Stimulated activated CD4-positive, alpha-beta T cell treated with anti-CD3 and anti-CD28 coated beads, Interleukin-2, amount 100 ng/mL, for 4 hours (primary cell): ENCODE results near the gene ZNF716.
"Not testable (repeated sequence)": the region's sequence is repeated elsewhere in the genome, so short reads cannot be mapped to it uniquely, and the experiment has no call there.

Source experiments
- DNase-seq: peaks from one replicate; pipeline ENCODE4 v3.0.0-alpha.2; 2020; ENCODE audit warnings: low read depth

ZNF716 gene

DNA sequence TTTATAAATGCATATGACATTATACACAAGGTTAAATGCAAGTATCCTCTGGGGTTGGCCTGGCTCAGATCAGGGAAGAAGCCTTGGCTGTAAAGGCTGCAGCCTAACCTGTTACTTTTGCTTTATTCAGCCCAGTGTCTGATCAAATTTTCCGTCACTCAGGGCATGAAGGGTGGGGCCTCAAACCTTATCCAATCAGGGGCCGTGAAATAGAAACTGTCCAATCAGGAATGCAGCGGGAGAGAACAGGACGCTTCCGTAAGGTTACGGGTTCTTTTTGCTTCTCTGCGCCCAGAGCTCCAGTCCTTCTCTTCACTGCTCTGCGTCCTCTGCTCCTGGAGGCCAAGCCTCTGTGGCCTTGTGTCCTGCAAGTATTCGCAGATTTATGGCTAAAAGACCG, at the start of gene ZNF716:
TSS of gene ZNF716 (plus strand) at position 274 of the 400 bp plus-strand sequence. CDS start at position 386, 112 bp downstream.
- DNase-seq, result no peak

DNA sequence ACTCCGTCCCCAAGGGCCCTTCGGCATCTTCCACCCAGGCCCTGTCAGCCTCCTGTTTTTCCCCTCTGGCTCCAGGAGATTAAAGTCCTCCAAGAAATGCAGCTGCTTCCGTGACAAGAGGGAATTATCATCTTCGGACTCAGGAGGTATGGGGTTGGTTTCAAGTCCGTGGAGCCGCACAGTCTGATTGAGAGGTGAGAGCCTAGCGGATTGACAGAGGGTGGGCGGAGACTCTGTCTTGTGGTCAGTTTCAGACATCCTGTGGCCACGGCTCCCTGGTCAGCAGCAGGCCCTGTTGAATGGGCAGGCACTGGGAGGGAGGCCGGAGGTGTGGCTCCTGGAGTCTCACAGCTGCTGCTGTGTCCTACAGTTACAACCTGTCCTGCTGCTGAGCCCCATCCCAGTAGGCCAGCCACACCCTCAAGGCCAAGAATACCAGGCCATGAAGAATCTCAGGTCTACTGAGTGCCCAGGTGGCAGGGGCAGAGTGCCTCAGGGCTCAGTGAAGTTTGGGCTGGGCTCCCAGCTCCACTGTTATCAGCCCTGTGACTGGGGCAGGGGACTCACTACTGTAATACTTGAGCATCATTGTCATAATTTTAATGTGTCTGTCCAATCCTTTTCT, 49.3 kb upstream of the ZNF716 start:
- DNase-seq, result no peak

- DNase-seq, result not testable (repeated sequence)
Measured at GRCh38 chr7:57403051-57403450, 46.9 kb upstream of the ZNF716 start.

GRCh38 chr7:57403601-57404342, 46.2 kb upstream of the ZNF716 start:
- DNase-seq, result no peak

- no peak for DNase-seq
Measured at GRCh38 chr7:57404343-57404966, 45.5 kb upstream of the ZNF716 start.

DNA sequence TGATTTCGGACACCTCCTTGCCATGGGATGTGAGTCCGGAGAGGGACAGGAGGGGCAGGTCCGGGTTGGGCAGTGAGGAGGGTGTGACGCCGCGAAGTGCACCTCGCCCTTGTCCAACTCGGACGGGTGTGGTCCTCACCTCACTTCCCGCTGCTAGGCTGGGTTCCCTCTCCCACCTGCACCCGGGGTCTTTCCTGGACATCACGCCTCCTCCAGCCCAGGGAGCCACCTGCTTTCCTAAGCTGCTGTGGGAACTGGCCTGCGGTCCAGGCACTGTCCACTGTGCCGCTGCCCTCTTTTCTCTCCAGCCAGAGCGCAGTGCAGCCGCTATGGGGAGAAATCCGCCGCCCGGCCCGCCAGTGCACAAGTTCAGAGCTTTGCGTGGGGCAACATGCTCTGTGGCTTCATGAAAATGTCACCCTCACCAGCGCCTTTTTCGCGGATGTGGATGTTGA, 45.0 kb upstream of the ZNF716 start:
- no peak for DNase-seq

DNA sequence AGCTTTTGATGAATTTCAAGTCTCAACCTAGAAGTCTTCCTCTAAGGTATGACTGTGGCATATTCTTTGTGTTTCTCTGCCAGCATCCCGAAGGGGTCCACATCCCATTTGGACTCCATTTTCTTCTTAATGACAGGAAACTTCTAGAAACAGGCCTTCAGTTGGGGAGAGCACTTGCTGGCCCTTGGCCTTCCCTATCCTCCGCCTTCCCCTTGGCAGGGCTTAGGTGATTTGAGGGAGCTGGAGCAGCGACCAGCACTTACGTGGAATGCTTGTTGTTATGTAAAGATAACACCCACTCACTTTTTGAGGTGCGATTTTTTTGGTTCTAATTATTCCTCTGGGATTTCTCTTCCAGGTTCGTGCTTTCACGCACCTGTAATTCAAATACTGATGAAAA, 42.9 kb upstream of the ZNF716 start:
- no peak for DNase-seq

DNA sequence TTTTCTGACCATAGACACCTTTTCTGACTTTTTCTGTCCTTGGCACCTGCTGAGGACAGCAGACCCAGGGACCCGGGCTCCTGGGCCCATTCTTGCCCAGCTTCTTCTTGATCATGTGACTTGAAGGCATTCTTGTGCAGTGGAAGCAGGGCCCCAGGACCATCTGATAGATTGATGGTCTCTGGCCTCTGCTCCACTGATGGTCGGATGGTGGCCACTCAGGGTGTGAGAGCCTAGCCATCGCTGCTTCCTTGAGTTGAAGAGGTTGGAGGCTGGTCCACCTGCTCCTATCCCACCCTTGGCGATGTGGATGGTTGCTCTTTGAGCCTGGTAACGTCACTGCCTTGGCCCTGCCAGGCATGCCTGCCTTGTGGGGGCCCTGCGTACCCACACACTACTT, 37.8 kb upstream of the ZNF716 start:
- no peak for DNase-seq

- DNase-seq, result no peak
Measured at GRCh38 chr7:57412618-57413017, 37.4 kb upstream of the ZNF716 start.

- no peak for DNase-seq
Measured at GRCh38 chr7:57413529-57414398, 36.2 kb upstream of the ZNF716 start.

GRCh38 chr7:57414415-57414814, 35.6 kb upstream of the ZNF716 start:
- DNase-seq, result no peak

- DNase-seq, result no peak
Measured at GRCh38 chr7:57414852-57415251, 35.1 kb upstream of the ZNF716 start.

DNA sequence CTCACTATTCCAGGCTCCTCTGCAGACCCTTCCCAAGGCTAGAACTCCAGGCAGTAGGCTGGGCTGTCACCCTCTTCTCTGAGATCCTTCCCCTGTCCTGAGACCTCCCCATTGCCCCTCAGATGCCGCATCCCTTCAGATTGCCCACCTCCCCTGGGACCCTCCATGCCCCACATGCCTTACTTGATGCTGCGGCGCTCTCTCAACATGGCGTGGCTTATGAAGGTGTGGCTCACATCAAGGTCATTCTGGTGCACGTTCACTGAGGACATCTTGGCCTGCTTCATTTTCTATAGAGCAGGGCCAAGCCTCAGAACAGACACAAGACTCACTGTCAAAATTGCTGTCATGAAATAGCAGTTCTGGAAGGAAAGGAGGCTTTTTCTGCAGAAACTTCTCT, 34.7 kb upstream of the ZNF716 start:
- DNase-seq, result no peak

- no peak for DNase-seq
Measured at GRCh38 chr7:57415730-57416129, 34.2 kb upstream of the ZNF716 start.

GRCh38 chr7:57416601-57417358, 33.2 kb upstream of the ZNF716 start:
- no peak for DNase-seq

DNA sequence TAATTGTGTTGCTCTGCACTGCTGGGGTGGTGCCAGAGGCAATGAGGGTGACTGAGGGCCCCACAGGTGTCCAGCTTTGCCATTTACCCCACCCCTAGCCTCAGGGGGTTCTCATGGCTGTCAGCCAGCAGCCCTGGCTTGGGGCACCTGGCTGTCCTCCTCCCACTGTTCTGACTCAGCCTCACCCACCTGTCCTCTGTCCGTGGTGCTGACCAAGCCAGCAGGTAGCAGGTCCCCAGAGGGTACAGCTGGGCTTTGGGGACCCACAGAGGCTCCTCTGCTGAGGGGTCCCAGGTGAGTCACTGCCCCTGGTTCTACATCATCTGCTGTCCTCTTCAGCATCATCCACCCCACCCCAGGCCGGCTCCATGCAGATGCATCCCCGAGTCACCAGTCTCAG, 32.2 kb upstream of the ZNF716 start:
- no peak for DNase-seq

- DNase-seq, result no peak
Measured at GRCh38 chr7:57423768-57424167, 26.2 kb upstream of the ZNF716 start.

DNA sequence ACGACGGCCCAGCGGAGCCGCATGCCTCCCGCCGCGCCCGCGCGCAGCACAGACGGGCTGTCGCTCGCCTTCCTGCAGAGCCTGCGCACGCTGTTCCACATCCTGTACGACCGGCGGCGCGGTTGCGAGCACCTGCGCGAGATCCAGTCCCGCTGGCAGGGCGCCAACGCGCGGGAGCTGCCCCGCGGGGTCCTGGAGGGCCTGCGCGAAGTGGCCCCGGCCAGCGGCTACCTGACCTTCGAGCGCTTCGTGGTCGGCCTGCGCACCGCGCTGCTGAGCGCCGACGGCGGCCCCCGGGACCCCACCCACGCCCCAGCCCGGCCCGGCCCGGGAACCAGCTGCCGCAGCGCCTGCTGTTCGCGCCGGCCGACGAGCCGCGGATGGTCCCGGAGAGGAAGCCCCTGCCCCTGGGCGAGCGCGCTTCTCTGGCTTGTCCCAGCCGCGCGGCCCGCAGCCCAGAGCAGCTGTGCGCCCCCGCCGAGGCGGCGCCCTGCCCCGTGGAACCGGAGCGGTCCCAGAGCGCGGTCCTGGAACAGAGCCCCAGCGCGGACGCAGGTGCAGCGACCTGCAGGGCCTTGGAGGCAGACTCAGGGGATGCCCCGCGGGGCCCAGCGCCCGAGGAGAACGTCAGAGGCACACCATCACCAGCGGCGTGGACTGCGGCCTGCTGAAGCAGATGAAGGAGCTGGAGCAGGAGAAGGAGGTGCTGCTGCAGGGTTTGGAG, 25.3 kb upstream of the ZNF716 start:
- no peak for DNase-seq

GRCh38 chr7:57425239-57425944, 24.6 kb upstream of the ZNF716 start:
- DNase-seq, result no peak

GRCh38 chr7:57425969-57426628, 23.9 kb upstream of the ZNF716 start:
- DNase-seq, result no peak
